NCI-H82 treated with DMSO at 0.1 percent for 48 hours (cell line): ENCODE data around the gene DLG4.

Source experiments
- DNase-seq: peaks from one replicate; lab custom pipeline; 2025; ENCODE audit not compliant: unreplicated experiment; lab: John Stamatoyannopoulos, UW

DLG4 gene

DNA sequence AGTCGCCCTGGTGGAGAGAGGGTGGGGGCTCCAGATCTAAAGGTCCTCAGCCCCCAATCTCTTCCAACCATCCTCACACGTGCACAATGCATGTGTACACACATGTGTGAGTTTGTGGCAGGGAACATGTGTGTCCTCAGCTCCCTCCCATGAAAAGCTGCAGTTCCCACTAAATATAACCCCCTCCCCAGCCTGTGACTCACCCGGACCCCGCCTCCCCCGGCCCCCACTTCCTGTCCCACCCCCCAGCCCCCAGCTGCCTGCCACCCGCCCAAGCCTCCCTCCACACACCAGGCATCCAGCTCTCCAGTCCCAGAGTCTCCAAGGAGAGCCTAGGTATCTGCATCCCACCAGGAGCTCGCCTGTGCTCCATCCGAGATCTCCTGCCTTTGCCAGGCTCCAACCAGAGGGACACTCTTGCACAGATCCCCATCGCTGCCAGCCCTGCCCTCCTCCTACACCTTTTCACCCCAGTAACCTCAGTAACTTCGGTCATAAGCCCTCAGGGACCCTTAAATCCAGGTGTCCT is 3.9 kb downstream of the DLG4 start:
- peak; percentile 40 for DNase-seq

DNA sequence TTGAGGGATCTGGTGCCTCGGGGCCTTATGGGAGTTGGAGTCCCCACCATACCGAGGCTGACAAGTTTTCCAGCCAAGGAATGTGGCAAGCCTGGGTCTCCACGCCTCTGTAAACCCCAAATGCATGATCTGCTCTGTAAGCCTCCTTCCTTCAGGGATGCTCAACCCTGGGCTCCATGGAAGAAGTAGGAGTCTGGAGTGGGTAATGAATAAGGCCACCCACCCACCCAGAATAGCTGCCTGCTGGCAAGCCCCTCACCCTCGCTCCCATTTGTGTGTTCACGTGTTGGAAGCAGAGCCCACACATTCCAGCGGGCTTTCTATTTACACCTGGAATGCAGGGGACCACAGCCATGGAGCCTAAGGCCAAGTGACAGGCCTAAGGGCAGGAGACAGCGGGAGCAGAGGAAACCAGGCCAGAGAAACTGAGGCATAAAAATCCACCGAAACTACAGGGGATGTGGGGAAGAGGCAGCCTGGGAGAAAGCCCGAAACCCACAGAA is 4.4 kb downstream of the DLG4 start:
- no peak for DNase-seq

DNA sequence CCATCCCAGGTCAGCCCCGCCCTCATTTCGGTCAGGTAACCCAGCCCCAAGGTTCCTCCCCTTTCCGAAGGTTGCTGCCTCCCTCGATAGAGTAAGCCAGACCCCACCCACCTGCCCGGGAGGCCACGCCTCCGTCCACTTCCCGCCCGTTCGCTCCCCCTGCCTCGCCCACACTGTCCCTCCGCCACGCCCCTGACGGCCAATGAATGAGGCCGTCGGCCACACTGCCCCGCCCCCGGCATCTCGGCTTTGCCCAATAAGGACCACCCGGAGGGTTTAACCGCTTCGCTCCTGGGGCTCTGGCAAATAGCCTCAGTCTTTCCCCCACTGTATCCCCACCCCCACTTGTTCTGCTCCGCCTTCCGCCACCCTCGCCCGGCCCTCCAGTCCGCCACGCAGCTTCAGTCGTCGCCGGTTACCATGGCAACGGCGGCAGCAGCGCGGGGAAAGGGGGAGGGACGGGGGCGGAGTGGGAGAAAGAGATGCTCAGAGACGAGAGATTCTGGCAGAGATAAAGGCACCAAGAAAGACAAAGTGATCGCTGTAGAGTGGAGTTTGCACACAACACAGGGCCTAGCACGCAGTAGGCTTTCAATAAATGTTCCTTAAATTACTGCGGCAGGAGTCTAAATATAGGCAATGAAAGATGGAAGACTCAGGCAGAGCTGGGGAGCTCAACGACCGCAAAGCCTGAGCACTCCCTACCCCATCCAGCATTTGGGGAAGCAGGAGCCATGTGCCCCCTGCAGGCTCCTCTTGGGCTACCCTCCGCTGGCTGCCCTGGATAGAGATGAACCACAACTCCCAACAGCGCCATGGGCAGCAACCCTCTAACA is 5.1 kb downstream of the DLG4 start:
- DNase-seq = peak; percentile 98

GRCh38 chr17:7213895-7214299 is 5.7 kb downstream of the DLG4 start:
- DNase-seq = peak; percentile 93

DNA sequence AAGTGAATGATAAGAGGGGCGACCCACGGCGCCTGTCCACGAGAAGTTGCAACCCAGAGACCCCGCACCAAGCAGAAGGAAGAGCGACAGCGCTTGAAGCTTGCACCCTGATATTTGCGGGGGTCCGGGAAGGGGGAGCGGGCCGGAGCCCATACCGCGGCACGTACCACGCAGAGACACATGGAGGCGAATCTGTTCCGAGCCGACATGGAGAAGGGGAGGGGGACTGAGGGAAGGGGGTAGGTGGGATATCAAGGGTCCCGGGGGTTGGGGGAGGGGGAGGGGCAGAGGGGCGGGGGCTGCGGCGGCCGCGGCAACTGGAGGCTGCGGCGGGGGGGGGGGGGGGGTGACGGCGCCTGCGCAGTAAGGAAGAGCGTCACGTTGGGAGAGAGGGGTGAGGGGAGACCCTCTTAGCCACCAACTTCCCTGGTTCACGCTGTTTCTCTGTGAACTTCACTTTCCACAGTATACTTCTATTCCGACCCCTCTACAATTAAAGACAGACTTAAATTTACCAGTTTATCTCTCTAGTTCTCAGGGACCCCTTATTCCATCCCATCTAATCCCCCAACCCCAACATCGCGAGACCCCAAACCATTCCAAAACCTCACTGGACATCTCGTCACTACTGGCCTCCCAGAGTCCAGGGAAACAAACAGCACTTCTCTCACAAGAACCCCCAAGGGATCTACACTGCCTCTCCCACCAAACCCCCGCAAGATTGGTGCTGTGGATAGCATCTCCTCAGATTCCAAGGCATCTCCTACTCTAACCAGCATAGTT is 8.0 kb downstream of the DLG4 start:
- DNase-seq = peak; percentile 36

GRCh38 chr17:7208754-7209460 is 10.7 kb downstream of the DLG4 start:
- peak; percentile 93 for DNase-seq

DNA sequence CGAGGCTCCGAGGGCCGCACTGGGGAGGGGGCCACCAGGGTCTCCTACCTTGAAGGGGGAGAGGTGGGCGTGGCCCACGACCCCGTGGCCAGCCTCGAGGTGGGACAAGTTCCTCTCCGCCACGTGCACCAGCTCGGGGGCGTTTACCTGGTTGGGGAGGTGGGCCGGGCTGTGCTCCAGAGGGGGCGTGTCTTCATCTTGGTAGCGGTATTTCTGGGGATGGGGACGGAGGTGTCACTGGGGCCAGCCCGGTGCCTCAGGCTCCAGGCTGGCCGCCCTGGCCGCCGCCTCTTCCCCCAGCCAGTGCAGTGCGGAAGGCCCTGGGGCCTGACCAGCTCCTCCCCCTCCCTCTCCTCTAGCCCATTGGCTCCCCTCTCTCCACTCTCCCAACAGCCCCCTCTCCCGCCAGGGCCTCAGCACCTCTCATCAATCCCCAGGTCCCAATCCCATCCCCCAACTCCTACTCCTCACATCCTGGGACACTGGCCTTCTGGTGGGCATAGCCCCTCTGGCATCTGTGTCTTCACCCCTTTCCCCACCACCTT is 11.5 kb downstream of the DLG4 start:
- DNase-seq = peak; percentile 70

DNA sequence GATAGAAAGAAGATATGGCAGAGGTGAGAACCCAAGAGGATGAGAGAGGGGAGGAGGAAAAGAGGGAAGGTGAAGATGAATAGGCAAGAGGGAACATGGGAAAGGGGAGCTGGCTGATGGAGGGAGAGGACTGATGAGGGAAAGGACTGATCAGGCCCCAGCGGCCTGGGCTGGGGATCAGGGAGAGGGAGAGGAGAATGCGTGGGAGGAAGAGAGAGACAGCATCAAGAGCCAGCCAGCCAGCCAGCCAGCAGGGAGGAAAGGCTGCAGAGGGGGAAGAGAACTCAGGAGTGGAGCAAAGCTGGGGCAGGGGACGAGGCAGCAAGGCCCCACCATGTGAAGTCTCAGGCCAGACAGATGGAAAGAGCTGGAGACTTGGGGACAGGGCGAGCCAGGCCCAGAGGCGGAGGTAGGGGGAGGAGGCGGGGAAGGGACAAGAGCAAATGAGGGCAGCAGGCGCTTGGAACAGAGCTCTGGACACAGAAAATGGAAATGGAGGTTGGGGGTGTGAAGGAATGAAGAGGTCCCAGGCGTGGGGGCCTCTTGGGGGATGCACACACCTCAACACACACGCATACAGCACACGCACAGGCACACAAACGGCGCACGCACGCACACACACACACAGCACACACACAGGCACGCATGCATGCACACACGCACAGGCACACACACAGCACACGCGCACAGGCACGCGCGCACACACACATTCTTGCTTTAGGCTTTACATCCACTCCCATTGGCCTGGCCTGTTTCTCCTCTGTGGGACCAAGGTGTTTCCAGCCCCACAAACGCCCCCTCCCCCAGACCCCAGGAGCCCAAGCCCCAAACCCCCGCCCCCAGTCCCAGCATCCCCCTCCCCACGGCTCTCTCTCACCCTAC is 12.3 kb downstream of the DLG4 start:
- DNase-seq = no peak

DNA sequence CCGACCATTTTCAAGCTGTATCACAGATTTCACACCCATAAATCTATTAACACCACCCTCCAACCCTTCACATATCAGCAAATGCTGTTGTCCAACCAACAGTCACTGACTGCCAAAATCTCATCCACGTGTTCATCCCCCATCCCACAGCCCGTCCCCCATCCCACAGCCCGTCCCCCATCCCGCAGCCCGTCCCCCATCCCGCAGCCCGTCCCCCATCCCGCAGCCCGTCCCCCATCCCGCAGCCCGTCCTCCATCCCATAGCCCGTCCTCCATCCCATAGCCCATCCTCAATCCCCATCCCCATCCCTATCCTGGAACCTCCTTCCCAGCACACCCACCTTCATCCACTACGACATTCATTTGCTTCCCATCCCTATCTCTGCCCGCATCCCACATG is 14.1 kb downstream of the DLG4 start:
- no peak for DNase-seq

- DNase-seq = peak; percentile 64
These were observed 14.7 kb downstream of the DLG4 start for GRCh38 chr17:7204828-7205461.

DNA sequence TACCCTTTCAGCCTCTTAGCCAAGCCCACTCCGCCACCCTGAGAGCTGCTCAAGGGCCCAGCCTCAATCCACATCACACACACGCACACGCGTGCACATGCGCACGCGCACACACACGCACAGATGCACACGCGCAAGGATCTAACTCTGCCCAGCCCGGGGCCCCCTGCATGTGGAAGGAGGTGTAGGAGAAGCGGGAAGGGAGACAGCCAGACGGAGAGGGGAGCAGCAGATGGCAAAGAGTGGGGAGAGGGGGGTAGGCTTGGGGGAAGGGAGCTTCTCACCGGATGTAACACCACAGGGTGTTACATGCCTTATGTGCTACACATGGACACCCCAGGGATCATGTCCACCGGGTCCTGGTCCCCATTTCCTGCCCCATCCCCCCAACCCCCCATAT is 15.3 kb downstream of the DLG4 start:
- peak; percentile 33 for DNase-seq

DNA sequence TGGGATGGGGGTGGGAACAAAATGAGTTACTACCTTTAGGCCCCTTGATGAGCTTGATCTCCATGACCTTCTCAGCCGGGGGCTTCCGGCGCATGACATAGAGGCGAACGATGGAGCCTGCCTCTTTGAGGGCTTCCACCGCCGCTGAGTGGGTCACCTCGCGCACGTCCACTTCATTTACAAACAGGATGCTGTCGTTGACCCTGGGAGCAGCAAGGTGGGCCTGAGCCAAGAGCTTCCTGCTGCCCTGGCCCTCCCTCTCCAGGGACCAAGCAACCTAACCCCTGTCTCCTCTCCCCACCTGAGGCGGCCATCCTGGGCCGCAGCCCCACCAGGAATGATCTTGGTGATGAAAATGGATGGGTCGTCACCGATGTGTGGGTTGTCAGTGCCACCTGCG is 16.2 kb downstream of the DLG4 start:
- no peak for DNase-seq

DNA sequence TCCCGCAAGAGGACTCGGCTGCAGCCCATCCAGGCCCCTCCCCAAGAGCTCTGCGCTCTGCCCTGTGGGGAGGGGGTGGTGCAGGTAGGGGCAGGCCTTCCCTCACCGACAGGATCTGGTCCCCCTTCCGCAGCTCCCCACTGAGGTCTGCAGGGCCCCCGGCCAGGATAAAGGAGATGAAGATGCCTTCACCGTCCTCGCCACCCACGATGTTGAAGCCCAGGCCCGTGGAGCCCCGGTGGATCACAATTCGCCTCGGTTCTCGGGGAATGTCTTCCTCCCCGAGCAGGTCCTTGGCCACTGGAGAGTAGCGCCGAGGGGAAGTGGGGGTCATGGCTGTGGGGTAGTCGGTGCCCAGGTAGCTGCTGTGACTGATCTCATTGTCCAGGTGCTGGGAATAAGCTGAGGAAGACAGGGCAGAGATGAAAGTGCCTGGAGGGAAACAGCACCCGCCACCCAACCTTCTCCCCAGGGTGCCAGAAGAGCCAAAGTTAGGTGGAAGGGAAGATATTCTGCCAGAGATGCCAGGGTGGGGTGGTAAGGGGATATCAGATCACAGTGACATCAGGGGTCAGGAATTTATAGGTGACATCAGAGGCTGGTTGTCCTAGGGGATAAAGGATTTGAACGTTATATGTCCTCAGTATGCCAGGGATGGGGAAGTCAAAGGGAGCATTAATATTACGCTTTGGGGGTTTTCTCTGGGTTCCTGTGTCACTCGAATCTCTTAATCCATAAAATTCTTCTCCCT is 22.8 kb downstream of the DLG4 start:
- no peak for DNase-seq

DNA sequence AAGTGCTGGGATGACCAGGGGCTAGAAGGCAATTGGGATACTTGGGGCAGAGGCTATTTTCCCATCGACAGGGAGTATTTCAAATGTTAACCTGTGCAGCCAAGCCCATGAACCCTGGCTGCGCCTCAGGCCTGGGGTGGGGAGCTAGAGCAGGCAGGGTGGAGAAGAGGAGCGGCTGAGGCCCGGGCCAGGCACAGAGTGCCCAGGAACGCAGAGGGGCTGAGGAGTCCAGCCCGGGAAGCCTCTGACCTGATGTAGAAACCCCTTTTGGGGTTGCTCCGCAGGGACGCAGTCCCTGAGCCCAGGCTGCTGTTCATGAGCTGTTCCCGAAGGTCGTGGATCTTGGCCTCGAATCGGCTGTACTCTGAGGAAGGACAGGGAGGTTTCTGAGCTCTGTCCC is 23.7 kb downstream of the DLG4 start:
- no peak for DNase-seq

- DNase-seq = peak; percentile 87
These were observed 27.2 kb downstream of the DLG4 start for GRCh38 chr17:7192271-7192937.

- DNase-seq = peak; percentile 59
These were observed 27.9 kb downstream of the DLG4 start for GRCh38 chr17:7191571-7192270.

- no peak for DNase-seq
These were observed 28.6 kb downstream of the DLG4 start for GRCh38 chr17:7191069-7191468.
